Lower leg skin (tissue), 3 donors: ENCODE results near the gene SLC52A3.

Source experiments
- POLR2A ChIP-seq, 2 donors: fragments of 450-650 bp; IDR thresholded peaks; one replicate each; pipeline ENCODE4 v1.6.1; 2016 to 2017; ENCODE audit warnings: antibody characterized with exemption in 2 of 2, mild to moderate bottlenecking in 1 of 2, moderate library complexity in 1 of 2
- TF ChIP-seq, protein P1 (sequence below), 3 donors: fragments of 450-650 bp; IDR thresholded peaks; one replicate each; pipeline ENCODE4 v1.5.1; 2016; ENCODE audit warnings: antibody characterized with exemption in 3 of 3, mild to moderate bottlenecking in 3 of 3, moderate library complexity in 2 of 3

DNA sequence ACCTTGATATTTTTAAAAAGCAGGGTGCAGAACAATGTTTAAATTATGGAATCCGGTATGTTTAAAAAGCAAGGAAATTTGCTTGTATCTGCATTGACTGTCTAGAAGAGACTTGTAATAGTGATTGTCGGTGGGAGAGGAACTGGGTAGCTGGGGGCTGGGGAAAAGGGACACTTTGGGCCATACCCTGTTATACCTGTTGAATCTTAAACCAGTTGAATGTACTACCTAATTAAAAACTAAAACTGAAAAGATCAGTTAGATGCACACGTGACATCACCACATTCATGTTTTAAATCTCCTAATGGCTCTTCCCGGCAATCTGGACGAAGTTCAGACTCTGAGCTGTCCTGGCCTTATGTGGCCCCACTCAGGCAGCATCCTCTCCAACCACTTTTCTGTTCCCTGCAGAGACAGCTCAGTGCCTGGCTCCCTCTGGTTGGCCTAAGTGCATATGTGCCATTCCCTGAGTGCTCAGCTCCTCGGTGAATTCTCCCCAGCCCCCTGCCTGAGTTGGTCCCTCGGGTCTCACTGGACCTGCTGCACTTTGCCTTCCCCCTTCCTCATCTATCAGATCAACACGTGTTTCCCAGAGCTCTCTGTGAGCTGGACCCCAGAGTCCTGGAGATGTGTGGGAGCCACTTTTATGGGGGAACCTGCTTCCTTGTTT lies 36.3 kb downstream of the SLC52A3 start:
- TF ChIP-seq, protein P1, sequence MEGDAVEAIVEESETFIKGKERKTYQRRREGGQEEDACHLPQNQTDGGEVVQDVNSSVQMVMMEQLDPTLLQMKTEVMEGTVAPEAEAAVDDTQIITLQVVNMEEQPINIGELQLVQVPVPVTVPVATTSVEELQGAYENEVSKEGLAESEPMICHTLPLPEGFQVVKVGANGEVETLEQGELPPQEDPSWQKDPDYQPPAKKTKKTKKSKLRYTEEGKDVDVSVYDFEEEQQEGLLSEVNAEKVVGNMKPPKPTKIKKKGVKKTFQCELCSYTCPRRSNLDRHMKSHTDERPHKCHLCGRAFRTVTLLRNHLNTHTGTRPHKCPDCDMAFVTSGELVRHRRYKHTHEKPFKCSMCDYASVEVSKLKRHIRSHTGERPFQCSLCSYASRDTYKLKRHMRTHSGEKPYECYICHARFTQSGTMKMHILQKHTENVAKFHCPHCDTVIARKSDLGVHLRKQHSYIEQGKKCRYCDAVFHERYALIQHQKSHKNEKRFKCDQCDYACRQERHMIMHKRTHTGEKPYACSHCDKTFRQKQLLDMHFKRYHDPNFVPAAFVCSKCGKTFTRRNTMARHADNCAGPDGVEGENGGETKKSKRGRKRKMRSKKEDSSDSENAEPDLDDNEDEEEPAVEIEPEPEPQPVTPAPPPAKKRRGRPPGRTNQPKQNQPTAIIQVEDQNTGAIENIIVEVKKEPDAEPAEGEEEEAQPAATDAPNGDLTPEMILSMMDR (IDR thresholded peaks at IDR 0.05): no peak
- no peak for TF ChIP-seq POLR2A (IDR thresholded peaks at IDR 0.05)
